C4-2B (cell line): ENCODE results near the gene PINLYP.

ENCODE experiments used
- H3K27ac ChIP-seq: fragments of 450-650 bp; 2 replicates; pipeline ENCODE4 v1.5.1; 2017
- ZFX ChIP-seq: fragments of 450-650 bp; IDR thresholded peaks from 2 replicates; pipeline ENCODE4 v1.6.1; 2017
- TF ChIP-seq, protein P1 (sequence below): fragments of 450-650 bp; conservative IDR thresholded peaks from 2 replicates; pipeline ENCODE4 v1.5.1; 2017; ENCODE audit warnings: mild to moderate bottlenecking

The PINLYP gene

DNA sequence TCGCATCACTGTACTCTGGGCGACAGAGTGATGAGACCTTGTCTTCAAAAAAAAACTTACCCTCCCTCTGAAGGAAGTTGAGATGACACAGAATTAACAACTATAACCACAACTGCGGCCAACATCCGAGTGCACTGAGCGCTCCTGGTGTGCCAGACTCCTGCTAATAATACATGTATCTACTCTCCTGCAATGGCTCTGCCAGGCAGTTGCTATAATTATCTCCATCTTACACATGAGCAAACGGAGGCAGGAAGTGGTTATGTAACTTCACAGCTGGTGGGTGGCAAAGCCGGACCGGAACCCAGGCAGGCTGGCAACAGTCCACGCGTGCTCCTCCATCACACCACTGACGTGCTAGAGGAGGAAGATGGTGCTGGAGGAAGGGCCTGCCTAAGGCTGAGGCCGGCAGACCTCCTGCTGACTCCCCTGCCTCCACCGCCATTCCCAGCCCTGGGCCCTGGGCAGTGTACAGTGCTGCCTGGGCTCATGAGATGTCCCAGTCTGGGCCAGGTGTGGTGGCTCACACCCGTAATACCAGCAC lies 12.8 kb upstream of the PINLYP start:
- H3K27ac ChIP-seq: no peak overlapping the region

DNA sequence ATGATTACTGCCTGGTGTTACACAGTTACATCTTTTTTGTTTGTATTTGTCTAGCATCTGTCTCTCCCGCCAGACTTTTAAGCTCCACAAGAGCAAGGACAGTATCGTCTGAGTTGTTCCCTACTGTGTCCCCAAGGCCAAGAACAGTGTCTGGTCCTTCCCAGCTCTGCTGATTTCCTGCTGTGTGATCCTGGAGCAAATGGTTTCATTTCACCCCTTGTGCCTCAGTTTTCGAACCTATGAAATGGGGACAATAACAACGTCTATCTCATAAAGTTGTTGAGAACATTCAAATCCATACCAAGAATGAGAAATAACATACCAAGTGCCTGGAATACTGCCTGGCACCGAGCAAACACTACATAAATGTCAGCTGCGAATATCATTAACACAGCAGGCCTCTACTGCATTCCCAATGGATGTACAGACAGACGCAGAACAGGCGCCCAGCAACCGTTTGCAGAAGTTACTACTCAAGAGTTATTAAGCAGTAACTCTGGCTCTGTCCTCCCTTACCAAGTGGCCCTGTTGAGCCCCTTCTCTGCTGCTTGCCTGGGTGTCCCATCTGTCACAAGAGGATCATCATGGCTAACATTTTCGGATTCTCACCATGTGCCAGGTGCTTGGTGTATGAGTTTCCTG lies 11.7 kb upstream of the PINLYP start:
- TF ChIP-seq, protein P1, sequence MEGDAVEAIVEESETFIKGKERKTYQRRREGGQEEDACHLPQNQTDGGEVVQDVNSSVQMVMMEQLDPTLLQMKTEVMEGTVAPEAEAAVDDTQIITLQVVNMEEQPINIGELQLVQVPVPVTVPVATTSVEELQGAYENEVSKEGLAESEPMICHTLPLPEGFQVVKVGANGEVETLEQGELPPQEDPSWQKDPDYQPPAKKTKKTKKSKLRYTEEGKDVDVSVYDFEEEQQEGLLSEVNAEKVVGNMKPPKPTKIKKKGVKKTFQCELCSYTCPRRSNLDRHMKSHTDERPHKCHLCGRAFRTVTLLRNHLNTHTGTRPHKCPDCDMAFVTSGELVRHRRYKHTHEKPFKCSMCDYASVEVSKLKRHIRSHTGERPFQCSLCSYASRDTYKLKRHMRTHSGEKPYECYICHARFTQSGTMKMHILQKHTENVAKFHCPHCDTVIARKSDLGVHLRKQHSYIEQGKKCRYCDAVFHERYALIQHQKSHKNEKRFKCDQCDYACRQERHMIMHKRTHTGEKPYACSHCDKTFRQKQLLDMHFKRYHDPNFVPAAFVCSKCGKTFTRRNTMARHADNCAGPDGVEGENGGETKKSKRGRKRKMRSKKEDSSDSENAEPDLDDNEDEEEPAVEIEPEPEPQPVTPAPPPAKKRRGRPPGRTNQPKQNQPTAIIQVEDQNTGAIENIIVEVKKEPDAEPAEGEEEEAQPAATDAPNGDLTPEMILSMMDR: no peak
- TF ChIP-seq ZFX: no peak
- no peak overlapping the region for H3K27ac ChIP-seq

More for the DNA sequence above, 12.8 kb upstream of the PINLYP start:
- TF ChIP-seq, protein P1: no peak
- no peak for TF ChIP-seq ZFX

DNA sequence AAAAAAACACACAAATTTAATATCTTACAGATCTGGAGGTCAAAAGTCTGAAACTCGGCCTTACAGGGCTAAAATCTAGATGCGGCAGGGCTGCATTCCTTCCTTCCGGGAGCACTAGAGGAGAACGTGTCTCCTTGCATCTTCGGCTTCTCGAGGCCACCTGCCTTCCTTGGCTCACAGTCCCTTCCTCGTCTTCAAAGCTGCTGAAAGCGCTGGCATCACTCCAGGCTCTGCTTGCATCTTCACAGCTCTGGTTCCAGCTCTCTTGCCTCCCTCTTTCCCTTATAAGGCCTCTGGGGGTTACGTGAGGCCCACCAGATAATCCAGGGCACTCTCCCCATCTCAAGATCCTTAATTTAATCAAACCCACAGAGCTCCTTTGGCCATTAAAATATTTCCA lies 10.8 kb upstream of the PINLYP start:
- TF ChIP-seq, protein P1: no peak
- TF ChIP-seq ZFX: no peak
- H3K27ac ChIP-seq: no peak overlapping the region

DNA sequence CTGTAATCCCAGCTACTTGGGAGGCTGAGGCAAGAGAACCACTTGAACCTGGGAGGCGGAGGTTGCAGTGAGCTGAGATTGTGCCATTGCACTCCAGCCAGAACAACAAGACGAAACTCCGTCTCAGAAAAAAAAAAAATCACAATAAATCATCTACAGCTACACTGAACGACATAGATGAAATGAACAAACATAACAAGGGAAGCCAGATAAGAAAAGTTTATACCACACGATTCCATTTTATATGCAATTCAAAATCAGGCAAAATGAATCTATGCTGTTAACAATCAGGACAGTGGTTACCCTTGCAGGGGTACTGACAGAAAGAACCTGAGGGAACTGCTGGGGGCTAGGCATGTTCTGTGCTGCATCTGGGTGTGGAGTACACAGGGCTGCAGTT lies 5.9 kb upstream of the PINLYP start:
- TF ChIP-seq, protein P1: no peak
- TF ChIP-seq ZFX: no peak
- no peak overlapping the region for H3K27ac ChIP-seq

DNA sequence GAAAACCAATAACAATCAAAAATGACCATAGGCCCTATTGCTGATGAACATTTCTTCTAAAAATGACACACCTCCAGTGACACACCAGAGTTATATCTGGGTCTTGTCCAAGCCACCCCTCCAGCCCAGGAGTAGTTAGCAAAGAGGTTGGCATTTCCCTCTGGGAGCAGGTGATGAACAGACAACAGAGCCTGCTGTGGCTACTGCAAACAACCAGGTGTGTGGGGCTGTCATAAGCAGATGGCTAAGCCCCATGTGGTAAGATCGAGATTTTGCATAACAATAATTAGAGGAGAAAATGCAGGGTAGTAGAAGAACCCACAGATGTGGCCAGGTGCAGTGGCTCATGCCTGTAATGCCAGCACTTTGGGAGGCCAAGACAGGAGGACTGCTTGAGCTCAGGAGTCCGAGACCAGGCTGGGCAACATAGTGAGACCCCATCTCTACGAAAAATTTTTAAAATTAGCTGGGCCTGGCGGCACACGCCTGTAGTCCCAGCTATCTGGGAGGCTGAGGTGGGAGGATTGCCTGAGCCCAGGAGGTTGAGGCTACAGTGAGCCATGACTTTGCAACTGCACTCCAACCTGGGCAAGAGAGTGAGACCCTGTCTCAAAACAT lies 5.3 kb upstream of the PINLYP start:
- no peak for TF ChIP-seq ZFX
- TF ChIP-seq, protein P1: no peak
- H3K27ac ChIP-seq: no peak overlapping the region

DNA sequence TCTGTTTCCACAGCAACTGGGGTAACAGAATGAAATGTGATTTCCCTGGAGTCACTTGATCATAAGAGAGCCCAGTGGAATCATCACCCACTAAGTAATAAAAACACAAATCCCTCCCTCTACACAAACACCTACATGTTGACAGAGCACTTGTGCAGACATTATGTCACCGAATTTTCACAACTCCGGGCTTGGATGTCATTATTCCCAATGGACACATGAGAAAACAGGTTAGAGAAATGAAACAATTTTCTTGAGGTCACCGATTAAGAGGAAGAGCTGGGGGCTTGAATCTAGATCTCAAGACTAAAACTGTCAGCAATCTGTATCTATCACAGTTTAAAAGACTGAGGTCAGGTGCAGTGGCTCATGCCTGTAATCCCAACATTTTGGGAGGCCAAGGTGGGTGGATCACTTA lies 3.4 kb upstream of the PINLYP start:
- no peak overlapping the region for H3K27ac ChIP-seq

More for the DNA sequence above, 3.4 kb upstream of the PINLYP start:
- no peak for TF ChIP-seq ZFX
- TF ChIP-seq, protein P1: no peak
